ENCODE measurements around the gene HS3ST5.

- TF ChIP-seq EZH2 (IDR thresholded peaks at IDR 0.05; ENCODE audit: low read depth, unreplicated experiment) (no peak), CTCF (conservative IDR thresholded peaks at IDR 0.05; ENCODE audit: low read depth in 2 of 2) (no peak), ETS1 (IDR thresholded peaks at IDR 0.05) (no peak)
Measured at GRCh38 chr6:114390176-114390575, 47.4 kb upstream of the HS3ST5 start.

Measured in GM23338 (cell line).